Hepatocyte (in vitro differentiated cells): ENCODE data around the gene LPCAT3.

Experiments
- EZH2 ChIP-seq: fragments of 200-600 bp; sonication (generic); IDR thresholded peaks from 2 replicates; pipeline ENCODE4 v1.6.1; 2016; ENCODE audit warnings: antibody characterized with exemption, mild to moderate bottlenecking, borderline replicate concordance
- EZH2phosphoT487 ChIP-seq: fragments of 200-600 bp; sonication (generic); IDR thresholded peaks from one replicate; pipeline ENCODE4 v1.6.1; 2018; ENCODE audit warnings: antibody characterized with exemption, mild to moderate bottlenecking, low read depth, moderate library complexity; ENCODE audit not compliant: unreplicated experiment, severe bottlenecking
- TF ChIP-seq, protein P1 (sequence below): fragments of 200-600 bp; sonication (generic); IDR thresholded peaks from 2 replicates; pipeline ENCODE4 v1.5.1; 2016; ENCODE audit warnings: antibody characterized with exemption, mild to moderate bottlenecking; ENCODE audit not compliant: poor library complexity

DNA sequence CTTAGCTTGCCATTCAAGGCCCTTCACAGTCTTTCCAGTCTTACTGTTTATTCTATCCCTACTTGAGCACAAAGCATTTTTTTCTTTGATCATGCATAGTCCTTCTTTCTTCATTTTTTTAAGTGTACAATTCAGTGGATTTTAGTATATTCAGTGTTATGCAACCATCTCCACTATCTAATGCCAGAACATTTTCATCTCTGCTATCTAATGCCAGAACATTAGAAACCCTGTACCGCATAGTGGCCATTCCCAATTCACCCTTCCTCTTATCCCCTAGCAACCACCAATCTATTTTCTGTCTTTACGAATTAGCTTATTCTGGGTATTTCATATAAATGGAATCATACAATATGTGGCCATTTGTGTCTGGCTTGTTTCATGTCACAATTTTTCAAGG lies 13.4 kb downstream of the LPCAT3 start:
- TF ChIP-seq, protein P1, sequence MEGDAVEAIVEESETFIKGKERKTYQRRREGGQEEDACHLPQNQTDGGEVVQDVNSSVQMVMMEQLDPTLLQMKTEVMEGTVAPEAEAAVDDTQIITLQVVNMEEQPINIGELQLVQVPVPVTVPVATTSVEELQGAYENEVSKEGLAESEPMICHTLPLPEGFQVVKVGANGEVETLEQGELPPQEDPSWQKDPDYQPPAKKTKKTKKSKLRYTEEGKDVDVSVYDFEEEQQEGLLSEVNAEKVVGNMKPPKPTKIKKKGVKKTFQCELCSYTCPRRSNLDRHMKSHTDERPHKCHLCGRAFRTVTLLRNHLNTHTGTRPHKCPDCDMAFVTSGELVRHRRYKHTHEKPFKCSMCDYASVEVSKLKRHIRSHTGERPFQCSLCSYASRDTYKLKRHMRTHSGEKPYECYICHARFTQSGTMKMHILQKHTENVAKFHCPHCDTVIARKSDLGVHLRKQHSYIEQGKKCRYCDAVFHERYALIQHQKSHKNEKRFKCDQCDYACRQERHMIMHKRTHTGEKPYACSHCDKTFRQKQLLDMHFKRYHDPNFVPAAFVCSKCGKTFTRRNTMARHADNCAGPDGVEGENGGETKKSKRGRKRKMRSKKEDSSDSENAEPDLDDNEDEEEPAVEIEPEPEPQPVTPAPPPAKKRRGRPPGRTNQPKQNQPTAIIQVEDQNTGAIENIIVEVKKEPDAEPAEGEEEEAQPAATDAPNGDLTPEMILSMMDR = no peak
- no peak for TF ChIP-seq EZH2phosphoT487
- TF ChIP-seq EZH2 = no peak
